Type B pancreatic cell (in vitro differentiated cells): Measurements from ENCODE around the gene KCNIP3. TPM values are rescaled to one million over a fixed set of nuclear protein-coding genes. Genes with fewer than 3 reads are reported as not detected.

ENCODE experiments used
- DNase-seq: peaks from one replicate; pipeline ENCODE4 v3.0.0; 2021; ENCODE audit warnings: mixed read lengths; ENCODE audit not compliant: unreplicated experiment; ENCODE audit errors: extremely low spot score
- H3K27ac Mint-ChIP-seq: 2 replicates; pipeline ENCODE4 v1.8.0; 2021; ENCODE audit warnings: mild to moderate bottlenecking, mixed read lengths
- H3K27me3 Mint-ChIP-seq: 2 replicates; pipeline ENCODE4 v1.8.0; 2021; ENCODE audit warnings: mixed read lengths
- H3K36me3 Mint-ChIP-seq: 2 replicates; pipeline ENCODE4 v1.8.0; 2021; ENCODE audit warnings: mixed read lengths
- H3K4me1 Mint-ChIP-seq: one replicate; pipeline ENCODE4 v1.8.0; 2021; ENCODE audit warnings: mixed read lengths; ENCODE audit not compliant: unreplicated experiment
- H3K4me3 Mint-ChIP-seq: 2 replicates; pipeline ENCODE4 v1.8.0; 2021; ENCODE audit warnings: mild to moderate bottlenecking, mixed read lengths
- H3K9me3 Mint-ChIP-seq: 2 replicates; pipeline ENCODE4 v1.8.0; 2021; ENCODE audit warnings: mixed read lengths
- CTCF ChIP-seq: fragments of 200-600 bp; sonication (generic); conservative IDR thresholded peaks from 2 replicates; pipeline ENCODE4 v1.5.0; 2021; ENCODE audit warnings: antibody characterized with exemption, mild to moderate bottlenecking
- total RNA-seq: library from RNA; stranded (reverse); gene quantifications from 2 replicates; pipeline ENCODE4 v1.2.1, GENCODE V29; 2021; ENCODE audit warnings: low replicate concordance

KCNIP3 gene
- total RNA-seq, 1 donor from 2014 or later, result 5.3 TPM

GRCh38 chr2:95326433-95327140 is 29.4 kb downstream of the KCNIP3 start:
- TF ChIP-seq CTCF, result no peak
- H3K4me1 Mint-ChIP-seq, result peaks cover 11% of the 10 kb centered on the region
- no peaks in the 10 kb centered on the region for H3K27me3 Mint-ChIP-seq
- no peak overlapping the region for H3K4me3 Mint-ChIP-seq
- DNase-seq, result no peak
- no peak overlapping the region for H3K27ac Mint-ChIP-seq
- H3K36me3 Mint-ChIP-seq, result no peaks in the 10 kb centered on the region
- H3K9me3 Mint-ChIP-seq, result no peaks in the 10 kb centered on the region

GRCh38 chr2:95327861-95328260 is 30.7 kb downstream of the KCNIP3 start:
- Mint-ChIP-seq H3K36me3 (no peaks in the 10 kb centered on the region), H3K9me3 (no peaks in the 10 kb centered on the region), H3K27ac (no peak overlapping the region), H3K4me1 (peaks cover 10% of the 10 kb centered on the region), H3K27me3 (no peaks in the 10 kb centered on the region), H3K4me3 (no peak overlapping the region)
- DNase-seq, result no peak
- no peak for TF ChIP-seq CTCF

- Mint-ChIP-seq H3K4me1 (peaks cover 10% of the 10 kb centered on the region), H3K27ac (no peak overlapping the region), H3K27me3 (no peaks in the 10 kb centered on the region), H3K4me3 (no peak overlapping the region), H3K36me3 (no peaks in the 10 kb centered on the region), H3K9me3 (no peaks in the 10 kb centered on the region)
- TF ChIP-seq CTCF, result no peak
- no peak for DNase-seq
Measured at GRCh38 chr2:95328358-95329125, 31.4 kb downstream of the KCNIP3 start.

- Mint-ChIP-seq H3K27me3 (peaks cover 5% of the 10 kb centered on the region), H3K9me3 (peaks cover 6% of the 10 kb centered on the region), H3K27ac (no peak overlapping the region), H3K4me3 (no peak overlapping the region), H3K36me3 (no peaks in the 10 kb centered on the region), H3K4me1 (peaks cover 15% of the 10 kb centered on the region)
- TF ChIP-seq CTCF, result no peak
- DNase-seq, result no peak
Measured at GRCh38 chr2:95329401-95329800, 32.3 kb downstream of the KCNIP3 start.

- Mint-ChIP-seq H3K4me3 (no peak overlapping the region), H3K9me3 (peaks cover 6% of the 10 kb centered on the region), H3K36me3 (no peaks in the 10 kb centered on the region), H3K27ac (peak overlapping the region; percentile 49), H3K27me3 (peaks cover 5% of the 10 kb centered on the region), H3K4me1 (peaks cover 15% of the 10 kb centered on the region)
- DNase-seq, result no peak
- TF ChIP-seq CTCF, result no peak
Measured at GRCh38 chr2:95329891-95330793, 33.0 kb downstream of the KCNIP3 start.
